Measurements from ENCODE around the gene LSM4. TPM values are rescaled to one million over a fixed set of nuclear protein-coding genes. Genes with fewer than 3 reads are reported as not detected.

The LSM4 gene
- total RNA-seq, 4 donors from 2014 or later = 70.4 to 167 (median 156) TPM

DNA sequence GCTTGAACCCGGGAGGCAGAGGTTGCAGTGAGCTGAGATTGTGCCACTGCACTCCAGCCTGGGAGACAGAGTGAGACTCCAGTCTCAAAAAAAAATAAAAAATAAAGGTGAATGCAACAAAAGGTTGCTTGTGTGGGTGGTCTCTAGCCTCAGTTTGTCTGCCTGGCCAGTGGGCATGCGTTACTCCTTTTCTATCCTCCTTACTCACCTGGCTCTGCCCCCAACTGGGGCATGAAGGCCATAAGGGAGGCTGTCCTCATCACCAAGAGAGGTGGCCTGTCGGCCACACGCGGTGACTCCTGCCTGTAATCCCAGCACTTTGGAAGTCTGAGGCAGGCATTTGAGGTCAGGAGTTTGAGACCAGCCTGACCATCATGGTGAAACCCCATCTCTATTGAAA, 39.5 kb downstream of the LSM4 start:
- WGBS, 2 donors = 84 to 92% methylated on average over 5 of the region's 5 CpGs
- H3K4me3 ChIP-seq = no peak overlapping the region
- H3K4me1 ChIP-seq = peaks cover 0 to 64% (median 32%) of the 10 kb centered on the region in 4 donors
- TF ChIP-seq EP300 (IDR thresholded peaks at IDR 0.05) (no peak), POLR2A (IDR thresholded peaks at IDR 0.05) (no peak)
- TF ChIP-seq, protein P1, sequence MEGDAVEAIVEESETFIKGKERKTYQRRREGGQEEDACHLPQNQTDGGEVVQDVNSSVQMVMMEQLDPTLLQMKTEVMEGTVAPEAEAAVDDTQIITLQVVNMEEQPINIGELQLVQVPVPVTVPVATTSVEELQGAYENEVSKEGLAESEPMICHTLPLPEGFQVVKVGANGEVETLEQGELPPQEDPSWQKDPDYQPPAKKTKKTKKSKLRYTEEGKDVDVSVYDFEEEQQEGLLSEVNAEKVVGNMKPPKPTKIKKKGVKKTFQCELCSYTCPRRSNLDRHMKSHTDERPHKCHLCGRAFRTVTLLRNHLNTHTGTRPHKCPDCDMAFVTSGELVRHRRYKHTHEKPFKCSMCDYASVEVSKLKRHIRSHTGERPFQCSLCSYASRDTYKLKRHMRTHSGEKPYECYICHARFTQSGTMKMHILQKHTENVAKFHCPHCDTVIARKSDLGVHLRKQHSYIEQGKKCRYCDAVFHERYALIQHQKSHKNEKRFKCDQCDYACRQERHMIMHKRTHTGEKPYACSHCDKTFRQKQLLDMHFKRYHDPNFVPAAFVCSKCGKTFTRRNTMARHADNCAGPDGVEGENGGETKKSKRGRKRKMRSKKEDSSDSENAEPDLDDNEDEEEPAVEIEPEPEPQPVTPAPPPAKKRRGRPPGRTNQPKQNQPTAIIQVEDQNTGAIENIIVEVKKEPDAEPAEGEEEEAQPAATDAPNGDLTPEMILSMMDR (IDR thresholded peaks at IDR 0.05) = no peak
- H3K27ac ChIP-seq = peak overlapping the region; percentile 98 to 100 (median 100)
- H3K9me3 ChIP-seq = no peaks in the 10 kb centered on the region
- H3K27me3 ChIP-seq = no peaks in the 10 kb centered on the region
- peaks cover 0 to 14% (median 0%) of the 10 kb centered on the region in 3 donors for H3K36me3 ChIP-seq
- DNase-seq (ENCODE audit: low spot score in 2 of 2) = no peak

DNA sequence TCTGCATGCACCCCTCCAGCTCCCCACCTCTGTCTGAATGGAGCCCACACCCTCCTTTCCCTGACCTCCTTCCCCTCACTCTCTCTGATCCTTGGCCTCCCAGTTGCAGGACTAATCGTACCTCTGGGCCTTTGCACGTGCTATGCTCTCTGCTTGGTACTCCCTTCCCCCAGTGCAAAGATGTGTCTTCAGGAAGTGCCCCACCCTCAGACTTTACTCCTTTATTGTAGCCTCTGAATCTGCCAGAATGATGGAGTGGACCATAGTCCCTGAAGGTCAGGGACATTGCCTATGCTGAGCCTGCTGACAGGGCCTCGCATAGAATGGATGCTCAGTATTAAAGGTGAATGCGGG, 40.1 kb downstream of the LSM4 start:
- no peak for DNase-seq (ENCODE audit: low spot score in 2 of 2)
- 38 to 41% methylated on average over 4 of the region's 4 CpGs for WGBS, 2 donors
- no peaks in the 10 kb centered on the region for H3K9me3 ChIP-seq

DNA sequence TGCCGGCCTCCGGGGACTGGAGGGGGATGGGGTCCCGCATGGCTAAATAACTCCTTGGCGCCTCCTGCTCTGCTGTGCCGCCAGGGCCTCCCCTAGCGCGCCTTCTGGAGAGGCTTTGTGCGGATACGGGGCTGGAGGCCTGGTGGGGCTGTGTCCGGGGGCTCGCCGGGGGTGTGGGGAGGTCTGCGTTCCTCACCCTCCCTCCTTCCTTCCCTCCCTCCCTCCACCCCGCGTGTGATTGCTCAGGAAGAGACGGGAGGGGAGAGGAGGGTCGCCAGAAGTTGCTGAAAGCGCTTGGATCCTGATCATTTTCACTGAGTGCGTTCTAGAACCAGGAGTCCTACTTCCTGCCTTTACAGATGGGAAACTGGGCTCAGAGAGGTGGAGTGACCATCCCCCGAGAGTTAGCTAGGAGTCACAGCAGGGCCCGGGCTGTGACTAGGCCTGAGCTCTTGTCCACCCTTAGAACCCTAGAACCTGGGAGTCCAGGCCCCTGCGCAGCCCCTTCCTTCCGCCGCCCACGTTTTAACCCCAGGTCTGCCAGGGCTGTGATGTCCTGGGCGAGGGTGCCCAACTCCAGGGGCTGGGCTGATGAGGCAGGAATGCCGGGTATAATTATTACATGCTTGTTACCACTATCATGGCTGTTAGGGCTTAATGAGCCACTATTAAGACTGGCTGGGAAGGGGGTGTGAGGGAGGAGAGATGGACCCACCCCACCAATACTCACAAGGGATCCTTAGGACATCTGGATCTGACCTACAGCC, 40.7 kb downstream of the LSM4 start:
- Histone ChIP-seq H3K4me3 (peak overlapping the region; percentile 36 to 60 (median 47)), H3K36me3 (peaks cover 0 to 19% (median 0%) of the 10 kb centered on the region in 3 donors), H3K9me3 (no peaks in the 10 kb centered on the region), H3K4me1 (peaks cover 0 to 64% (median 43%) of the 10 kb centered on the region in 4 donors), H3K27me3 (no peaks in the 10 kb centered on the region), H3K27ac (peak overlapping the region; percentile 98 to 100 (median 100))
- DNase-seq (ENCODE audit: low spot score in 2 of 2) = no peak
- WGBS, 2 donors = 0 to 1% methylated on average over 21 to 25 of the region's 27 CpGs
- TF ChIP-seq, protein P1 (IDR thresholded peaks at IDR 0.05) = peak in 1 of 5 experiments; percentile 7
- TF ChIP-seq POLR2A (IDR thresholded peaks at IDR 0.05) (peak in 1 of 2 donors; percentile 48), EP300 (IDR thresholded peaks at IDR 0.05) (peak in 1 of 2 donors; percentile 88)

More for the DNA sequence above, 40.1 kb downstream of the LSM4 start:
- H3K4me1 ChIP-seq = peaks cover 0 to 64% (median 37%) of the 10 kb centered on the region in 4 donors
- peaks cover 0 to 19% (median 0%) of the 10 kb centered on the region in 3 donors for H3K36me3 ChIP-seq
- TF ChIP-seq EP300 (IDR thresholded peaks at IDR 0.05) = no peak
- TF ChIP-seq, protein P1 (IDR thresholded peaks at IDR 0.05) = no peak
- no peak for TF ChIP-seq POLR2A (IDR thresholded peaks at IDR 0.05)
- H3K4me3 ChIP-seq = peak overlapping the region in 3 of 4 donors; percentile 36 to 60 (median 47)
- H3K27ac ChIP-seq = peak overlapping the region; percentile 98 to 100 (median 100)
- H3K27me3 ChIP-seq = no peaks in the 10 kb centered on the region

DNA sequence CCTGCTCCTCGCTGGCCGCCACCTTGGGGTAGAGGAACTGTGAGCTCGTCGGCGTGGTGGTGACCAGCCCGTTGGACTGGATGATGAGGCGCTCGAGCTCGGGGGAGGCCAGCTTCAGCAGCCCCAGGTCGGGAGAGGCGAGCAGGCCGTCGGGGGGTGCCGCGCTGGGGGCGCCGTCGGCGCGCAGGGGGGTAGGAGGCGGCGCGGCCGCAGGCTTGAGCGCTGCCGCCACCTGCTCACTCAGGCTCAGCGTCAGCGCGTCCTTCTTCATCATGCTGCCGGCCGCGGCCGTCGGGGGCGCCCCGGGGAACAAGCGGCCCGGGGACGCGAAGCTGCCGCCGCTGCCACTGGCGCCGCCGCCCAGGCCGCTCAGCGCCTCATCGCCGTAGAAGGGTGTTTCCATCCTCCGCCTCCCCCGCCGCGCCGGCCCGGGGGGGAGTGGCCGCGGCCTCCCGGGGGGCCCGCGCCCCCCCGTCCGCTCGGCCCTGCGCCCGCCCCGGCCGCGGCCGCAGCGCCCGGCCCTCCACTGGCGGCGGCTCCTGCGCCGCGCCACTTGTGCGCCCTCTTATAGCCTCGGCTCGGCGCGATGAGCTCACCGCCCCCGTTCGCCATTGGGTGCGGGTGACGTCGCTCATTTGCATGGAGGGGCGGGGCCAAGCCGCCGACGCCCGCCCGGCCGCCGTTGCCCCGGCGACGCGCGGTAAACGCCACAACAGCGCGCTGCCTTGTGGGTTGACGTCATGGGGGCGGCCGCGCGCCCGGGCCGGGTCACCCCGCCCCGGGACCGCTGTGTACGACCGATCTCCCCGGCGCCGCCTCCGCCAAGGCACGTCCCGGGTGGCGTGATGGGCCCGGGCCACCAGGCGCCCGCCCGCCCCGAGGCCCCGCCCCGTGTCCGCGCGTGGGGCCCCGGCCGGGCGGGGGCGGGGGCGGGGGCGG, 41.5 kb downstream of the LSM4 start, which contains the start of gene JUND:
Gene JUND, minus strand, starts transcription at position 541 of the 939 bp plus-strand sequence. Its CDS starts 138 bp downstream, at position 403.
- no peaks in the 10 kb centered on the region for H3K9me3 ChIP-seq
- WGBS, 2 donors = 0 to 1% methylated on average over 21 to 62 of the region's 138 CpGs

More for the DNA sequence above, 41.5 kb downstream of the LSM4 start, which contains the start of gene JUND:
- Histone ChIP-seq H3K36me3 (peaks cover 0 to 19% (median 0%) of the 10 kb centered on the region in 3 donors), H3K4me3 (peak within 1 kb of the TSS; percentile 97 to 99 (median 98)), H3K27me3 (no peaks in the 10 kb centered on the region), H3K27ac (peak within 1 kb of the TSS; percentile 100), H3K4me1 (peaks cover 0 to 64% (median 50%) of the 10 kb centered on the region in 4 donors)
- peak; percentile 92 to 98 for DNase-seq (ENCODE audit: low spot score in 2 of 2)
- TF ChIP-seq, protein P1 (IDR thresholded peaks at IDR 0.05) = peak in 2 of 5 experiments; percentile 24 to 39
- peak; percentile 78 to 95 for TF ChIP-seq EP300 (IDR thresholded peaks at IDR 0.05)
- TF ChIP-seq POLR2A (IDR thresholded peaks at IDR 0.05) = peak; percentile 99 to 100
